ACHN (cell line): Measurements from ENCODE around the gene RAB22A.
"Not testable (repeated sequence)": the region's sequence is repeated elsewhere in the genome, so short reads cannot be mapped to it uniquely, and the experiment has no call there.

Experiments used
- DNase-seq: peaks from one replicate; pipeline ENCODE4 v3.0.0-alpha.2; 2015
- in situ Hi-C: cut with HindIII; loops from 2 replicates; pipeline ENCODE4 v1.10.0; 2017; ENCODE audit warnings: low sequenced_read_pairs, low pct_ligation_motif_present, low pct_unique_long_range_greater_than_20kb

The RAB22A gene

DNA sequence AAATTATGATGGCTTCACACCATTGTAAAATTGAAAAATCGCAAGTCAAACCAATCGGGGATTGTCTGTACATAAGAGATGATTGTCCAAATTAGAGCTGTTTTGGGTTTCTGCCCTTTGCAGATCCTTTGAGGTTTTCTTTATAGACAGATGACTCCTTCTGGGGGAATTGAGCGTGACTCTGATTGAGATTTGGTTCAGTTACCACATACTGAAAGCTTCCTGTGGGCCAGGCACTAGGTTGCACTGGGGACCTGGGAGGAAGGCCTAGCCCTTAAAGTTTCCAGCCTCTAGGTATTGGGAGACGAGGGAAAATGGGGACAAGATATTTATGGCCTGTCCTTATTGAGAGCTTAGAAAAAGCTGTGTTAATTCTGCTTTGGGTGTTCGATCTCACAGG, 88.7 kb downstream of the RAB22A start:
- in situ Hi-C loops, result no loop called here
- no peak for DNase-seq

DNA sequence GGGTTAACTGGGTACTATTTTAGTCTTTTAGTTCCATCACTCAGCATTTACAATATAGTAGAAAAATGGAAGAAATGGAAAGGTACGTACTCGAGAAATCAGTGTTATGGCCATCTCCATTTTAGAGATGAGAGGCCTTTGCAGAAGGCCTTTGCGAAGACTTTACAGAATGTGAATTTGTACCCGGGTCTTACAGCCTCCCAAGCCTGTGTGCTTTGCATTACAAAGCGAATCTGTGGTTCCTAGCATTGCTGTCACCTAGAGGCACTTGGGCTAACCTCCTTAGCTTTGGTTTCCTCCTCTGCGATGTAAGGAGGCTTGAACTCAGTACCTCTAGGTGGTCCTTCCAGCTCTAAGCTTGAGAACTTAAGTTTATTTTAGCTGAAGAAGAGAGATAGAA, 90.4 kb downstream of the RAB22A start:
- in situ Hi-C loops, result no loop called here
- DNase-seq, result no peak

DNA sequence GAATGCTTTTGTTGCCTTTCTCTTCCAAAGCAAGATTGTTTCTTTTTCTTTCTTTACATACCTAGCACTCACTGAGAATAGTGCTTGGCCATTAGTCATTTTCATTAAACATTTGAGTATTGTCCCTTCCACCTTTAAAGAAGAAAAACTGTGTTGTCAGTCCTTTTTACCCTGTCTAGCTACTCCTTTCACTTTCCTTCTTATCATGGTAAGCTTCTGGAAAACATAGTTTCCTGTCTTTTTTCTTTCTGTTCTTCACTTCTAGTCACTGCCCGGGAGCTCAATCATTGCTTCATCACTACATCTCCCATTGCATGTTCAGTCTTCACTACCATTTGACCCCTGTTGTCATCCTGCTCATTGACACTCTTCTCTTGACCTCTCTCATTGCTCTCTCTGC, 91.6 kb downstream of the RAB22A start:
- in situ Hi-C loops, result no loop called here
- no peak for DNase-seq

DNA sequence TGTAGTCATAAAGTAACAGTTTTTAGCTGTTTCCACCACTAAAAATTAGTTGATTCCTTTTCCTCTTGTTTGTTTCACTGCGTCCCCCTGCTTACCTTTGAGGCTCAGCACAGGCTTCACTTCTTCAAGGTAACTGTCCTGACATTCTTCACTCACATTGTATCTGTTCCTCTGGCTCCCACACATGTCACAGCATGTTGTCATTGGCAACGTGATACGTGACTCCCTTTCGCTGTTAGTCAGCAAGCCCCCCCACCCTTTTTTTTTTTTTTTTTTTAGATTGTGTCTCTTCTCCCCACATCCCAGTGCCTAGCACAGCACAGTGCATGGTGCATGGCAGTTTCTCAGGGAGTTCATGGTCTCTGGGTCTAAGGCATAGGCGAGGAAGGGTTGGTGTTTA, 92.8 kb downstream of the RAB22A start:
- in situ Hi-C loops, result no loop called here
- DNase-seq, result no peak

DNA sequence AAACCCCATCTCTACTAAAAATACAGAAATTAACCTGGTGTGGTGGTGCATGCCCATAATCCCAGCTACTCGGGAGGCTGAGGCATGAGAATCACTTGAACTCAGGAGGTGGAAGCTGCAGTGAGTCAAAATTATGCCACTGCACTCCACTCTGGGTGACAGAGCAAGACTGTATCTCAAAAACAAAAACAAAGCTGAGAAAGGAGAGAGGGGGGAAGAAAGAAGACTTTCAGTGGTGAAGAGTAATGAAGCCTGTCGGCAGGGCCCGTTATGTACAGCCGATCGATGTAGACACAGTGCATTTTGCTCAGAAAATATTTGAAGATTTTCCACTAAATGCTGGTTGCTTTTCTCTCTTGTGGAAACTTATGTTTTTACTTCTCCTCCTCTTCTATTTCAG, 93.3 kb downstream of the RAB22A start:
- DNase-seq, result no peak
- in situ Hi-C loops, result no loop called here

DNA sequence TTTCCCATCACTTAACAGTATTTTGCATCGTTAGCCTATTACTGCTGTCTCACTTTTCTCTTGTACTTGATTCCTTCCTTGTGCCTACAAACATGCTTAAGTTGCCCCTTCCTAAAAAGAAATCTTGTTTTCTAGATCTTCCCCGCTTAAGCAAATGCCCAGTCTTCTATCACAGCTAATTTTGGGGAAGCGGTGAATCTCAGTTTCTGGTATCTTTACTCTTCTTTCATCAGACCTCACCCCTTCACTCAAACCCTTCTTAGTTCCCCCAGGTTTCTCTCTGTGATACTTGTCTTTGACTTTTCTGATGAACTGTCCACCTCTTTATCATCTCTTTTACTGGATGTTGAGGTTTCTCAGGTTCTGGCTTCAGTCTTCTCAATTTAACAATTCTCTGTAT, 93.8 kb downstream of the RAB22A start:
- no peak for DNase-seq
- in situ Hi-C loops, result no loop called here

DNA sequence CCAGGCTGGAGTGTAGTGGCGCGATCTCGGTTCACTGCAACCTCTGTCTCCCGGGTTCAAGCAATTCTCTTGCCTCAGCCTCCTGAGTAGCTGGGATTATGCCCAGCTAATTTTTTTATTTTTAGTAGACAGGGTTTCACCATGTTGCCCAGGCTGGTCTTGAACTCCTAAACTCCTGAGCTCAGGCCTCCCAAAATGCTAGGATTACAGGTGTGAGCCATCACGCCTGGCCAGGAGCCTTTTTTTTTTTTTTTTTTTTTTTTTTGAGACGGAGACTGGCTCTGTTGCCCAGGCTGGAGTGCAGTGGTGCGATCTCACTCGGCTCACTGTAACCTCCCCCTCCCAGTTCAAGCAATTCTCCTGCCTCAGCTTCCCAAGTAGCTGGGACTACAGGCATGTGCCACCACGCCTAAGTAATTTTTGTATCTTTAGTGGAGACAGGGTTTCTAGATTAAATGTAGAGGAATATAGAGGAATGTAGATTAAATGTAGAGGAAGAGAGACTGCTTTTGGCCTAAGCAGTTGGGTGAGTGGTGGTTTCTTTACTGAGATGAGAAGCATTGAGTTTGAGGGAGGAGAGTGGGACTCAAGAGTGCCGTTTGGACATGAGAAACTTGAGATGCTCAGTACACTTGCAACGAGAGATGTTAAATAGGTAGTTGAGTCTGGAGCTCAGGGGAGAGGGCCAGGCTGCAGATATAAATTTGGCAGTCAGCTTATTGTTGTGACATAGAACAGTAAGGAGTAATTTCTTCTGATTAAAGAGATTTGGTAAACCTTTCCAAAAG, 96.2 kb downstream of the RAB22A start:
- DNase-seq, result no peak
- in situ Hi-C loops, result no loop called here

DNA sequence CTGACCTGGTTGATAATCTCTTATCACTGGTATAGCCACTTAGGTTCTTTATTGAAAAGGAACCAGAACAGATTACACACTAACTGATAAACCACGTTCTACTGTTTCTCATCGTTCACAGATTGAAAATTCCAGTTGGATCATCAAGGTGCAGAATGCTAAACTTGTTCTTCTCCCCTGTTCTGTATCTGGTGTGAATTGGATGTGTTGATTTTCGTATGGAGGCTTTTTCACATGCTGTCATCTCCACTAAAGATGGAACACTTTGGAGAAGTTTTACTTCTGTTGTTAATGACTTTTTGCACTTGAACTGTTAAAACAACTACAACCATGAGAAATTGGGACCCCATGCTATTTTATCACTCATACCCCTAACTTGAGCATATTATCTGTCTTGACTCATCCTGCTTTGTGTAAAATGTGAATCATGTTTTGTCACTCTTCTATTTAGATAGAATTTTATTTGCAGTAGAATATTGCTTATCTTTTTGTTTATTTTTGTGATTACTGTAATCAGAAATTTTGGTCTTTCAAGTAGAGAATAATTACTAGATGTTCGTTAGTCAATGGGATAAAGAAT, 97.0 kb downstream of the RAB22A start:
- DNase-seq, result no peak
- in situ Hi-C loops, result no loop called here

DNA sequence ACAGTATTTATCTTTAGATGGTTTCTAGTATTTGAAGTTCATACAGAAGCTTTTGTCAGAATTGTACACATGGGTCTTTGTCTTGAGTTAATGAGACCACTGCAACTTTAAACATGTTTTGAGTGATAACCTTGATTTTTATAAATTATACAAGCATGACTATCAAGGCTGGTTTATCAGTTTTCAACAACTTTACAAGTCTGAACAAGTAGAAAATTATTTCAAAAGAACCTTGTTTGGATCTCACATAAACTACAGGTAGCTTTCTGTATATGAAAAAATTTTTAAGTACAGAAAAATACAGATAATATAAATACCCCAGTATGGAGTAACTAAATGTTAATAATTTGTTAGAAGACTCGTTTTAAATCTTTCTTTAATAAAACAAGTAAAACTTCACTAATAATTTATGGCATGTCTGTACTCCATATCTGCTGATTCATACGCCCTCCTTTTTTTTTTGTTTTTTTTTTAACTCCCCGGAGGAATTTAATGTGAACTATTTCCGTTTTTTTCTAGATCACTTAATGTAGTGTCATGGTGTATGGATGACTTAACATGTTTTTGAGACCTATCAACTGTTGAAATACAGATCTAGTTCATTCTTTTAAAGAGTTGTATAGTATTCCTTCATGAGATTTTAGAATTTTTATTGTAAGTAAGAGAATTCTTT, 97.8 kb downstream of the RAB22A start:
- in situ Hi-C loops, result no loop called here
- no peak for DNase-seq

DNA sequence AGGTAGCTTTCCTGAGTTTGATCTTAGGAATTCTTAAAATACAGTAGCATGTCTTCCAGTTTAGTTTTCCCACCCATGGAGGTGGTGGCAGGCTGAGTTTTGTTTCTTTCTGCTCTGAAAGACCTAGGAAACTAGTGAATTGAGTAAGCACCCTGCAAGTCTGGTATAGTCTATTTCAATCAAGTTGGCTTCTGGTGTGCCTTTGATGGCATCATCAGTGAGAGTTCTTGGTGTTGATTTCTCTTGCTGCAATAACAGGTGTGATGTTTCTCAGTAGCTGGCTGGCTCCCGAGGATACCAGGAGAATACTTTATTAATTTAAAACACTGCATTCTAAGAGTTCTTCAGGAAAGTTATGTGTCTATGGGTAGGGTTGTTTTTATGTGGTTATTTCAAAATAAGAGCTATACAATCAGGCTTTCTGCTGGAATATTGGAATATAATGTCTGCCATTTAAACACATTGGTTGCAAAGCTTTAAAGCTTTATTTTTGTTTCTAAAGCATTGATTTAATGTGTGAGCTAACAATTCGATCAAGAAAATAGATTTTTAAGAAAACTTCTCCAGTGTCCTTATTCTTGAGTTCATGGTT, 98.5 kb downstream of the RAB22A start:
- no peak for DNase-seq
- in situ Hi-C loops, result no loop called here

DNA sequence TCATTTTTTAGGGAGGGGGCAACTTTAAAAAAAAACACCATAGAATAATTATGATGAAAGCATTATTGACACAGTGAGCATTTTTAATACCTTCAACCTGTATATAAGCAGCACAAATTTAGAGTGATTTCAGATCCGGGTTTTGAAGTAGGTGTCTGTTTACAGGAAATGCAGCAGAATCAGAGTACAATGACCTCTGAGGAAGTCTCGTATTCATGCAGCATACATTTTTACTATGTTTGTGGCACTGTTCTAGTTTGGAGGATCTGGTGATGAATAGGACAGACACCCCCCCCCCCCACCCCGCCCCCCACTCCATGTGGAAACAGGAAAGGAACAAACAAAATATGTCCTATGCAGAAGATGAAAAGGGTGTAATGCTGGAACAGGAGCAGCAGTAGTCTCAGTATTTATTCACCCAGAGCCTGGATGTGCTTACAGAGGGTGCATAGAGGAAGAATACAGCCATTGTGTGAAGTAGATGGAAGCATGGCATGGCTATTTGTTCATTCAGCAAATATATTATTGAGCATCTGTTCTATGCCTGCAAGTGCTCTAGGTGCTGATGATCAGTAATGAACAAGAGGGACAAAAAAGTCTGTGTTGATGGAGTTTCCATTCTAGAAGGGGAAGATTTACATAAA, 99.2 kb downstream of the RAB22A start:
- in situ Hi-C loops, result no loop called here
- no peak for DNase-seq

DNA sequence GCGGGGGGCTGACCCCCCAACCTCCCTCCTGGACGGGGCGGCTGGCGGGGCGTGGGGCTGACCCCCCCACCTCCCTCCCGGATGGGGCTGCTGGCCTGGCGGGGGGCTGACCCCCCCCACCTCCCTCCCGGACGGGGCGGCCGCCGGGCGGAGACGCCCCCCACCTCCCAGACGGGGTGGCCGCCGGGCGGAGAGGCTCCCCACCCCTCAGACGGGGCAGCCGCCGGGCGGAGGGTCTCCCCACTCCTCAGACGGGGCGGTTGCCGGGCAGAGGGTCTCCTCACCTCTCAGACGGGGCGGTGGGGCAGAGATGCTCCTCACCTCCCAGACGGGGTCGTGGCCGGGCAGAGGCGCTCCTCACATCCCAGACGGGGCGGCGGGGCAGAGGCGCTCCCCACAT, 104.7 kb downstream of the RAB22A start:
- DNase-seq, in situ Hi-C loops: not testable (repeated sequence)

DNA sequence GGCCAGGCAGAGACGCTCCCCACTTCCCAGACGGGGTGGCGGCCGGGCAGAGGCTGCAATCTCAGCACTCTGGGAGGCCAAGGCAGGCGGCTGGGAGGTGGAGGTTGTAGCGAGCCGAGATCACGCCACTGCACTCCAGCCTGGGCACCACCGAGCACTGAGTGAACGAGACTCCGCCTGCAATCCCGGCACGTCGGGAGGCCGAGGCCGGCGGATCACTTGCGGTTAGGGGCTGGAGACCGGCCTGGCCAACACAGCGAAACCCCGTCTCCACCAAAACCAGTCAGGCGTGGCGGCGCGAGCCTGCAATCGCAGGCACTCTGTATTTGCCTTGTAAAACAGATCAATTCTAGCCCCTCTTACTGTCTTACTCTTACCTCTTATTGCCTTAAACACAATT, 105.3 kb downstream of the RAB22A start:
- in situ Hi-C loops, result not testable (repeated sequence)

DNA sequence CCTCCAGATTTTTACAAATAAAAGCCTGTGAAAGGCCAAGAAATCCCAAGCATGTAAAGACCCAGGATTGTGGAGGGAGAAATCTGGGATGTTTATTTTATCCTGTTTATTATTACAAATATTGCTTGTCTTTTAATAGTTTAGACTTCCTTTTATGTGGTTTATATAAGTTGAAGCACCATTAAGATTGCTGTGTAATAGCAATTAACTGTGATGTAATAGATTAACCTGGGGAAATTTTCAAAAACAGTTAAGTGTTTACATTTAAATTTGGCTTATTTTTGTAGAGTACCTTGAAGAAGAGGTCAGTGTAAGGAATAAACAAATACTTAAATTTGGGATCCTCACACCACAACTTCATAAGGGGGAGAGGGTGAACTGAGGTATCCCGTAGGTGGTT, 106.5 kb downstream of the RAB22A start:
- in situ Hi-C loops, result no loop called here

More for the DNA sequence above, 105.3 kb downstream of the RAB22A start:
- DNase-seq, result not testable (repeated sequence)

DNA sequence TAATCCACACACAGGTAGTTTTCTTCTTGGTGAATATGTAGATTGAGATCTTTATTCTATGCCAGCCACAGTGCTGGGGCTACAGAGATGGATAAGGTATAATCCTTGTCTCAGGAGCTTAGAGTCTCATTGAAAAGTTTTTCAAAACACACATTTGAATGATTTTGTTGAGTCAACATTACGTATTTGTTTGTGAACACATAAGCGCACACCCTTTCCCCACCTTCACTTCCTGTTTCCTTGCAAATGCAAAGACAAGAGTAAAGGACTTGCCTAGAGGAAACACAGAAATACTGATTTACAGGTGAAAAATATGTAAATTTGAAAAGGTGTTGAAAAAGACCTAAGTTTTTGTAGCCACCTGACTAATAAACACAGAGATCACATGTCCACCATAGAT, 107.3 kb downstream of the RAB22A start:
- in situ Hi-C loops, result no loop called here
- DNase-seq, result no peak

More for the DNA sequence above, 106.5 kb downstream of the RAB22A start:
- no peak for DNase-seq
